OCI-LY3 (cell line): ENCODE measurements around the gene SCN1A.

ENCODE experiments used
- H2AFZ ChIP-seq: fragments of 200-600, 300-600 bp; shearing (Covaris generic); 2 replicates; pipeline ENCODE4 v1.6.0; 2014; ENCODE audit warnings: antibody characterized with exemption, low read depth, low read length
- H3K27ac ChIP-seq: fragments of 200-600, 300-600 bp; sonication (generic); 2 replicates; pipeline ENCODE4 v1.5.1; 2014; ENCODE audit warnings: mild to moderate bottlenecking, low read length, moderate library complexity, mixed read lengths
- H3K27me3 ChIP-seq: fragments of 200-600, 300-600 bp; sonication (generic); 2 replicates; pipeline ENCODE4 v1.6.1; 2014; ENCODE audit warnings: low read depth, low read length, mixed read lengths
- H3K36me3 ChIP-seq: fragments of 200-600, 300-600 bp; sonication (generic); replicated peaks from 2 replicates; pipeline ENCODE3; 2014; ENCODE audit warnings: low read depth, low read length, mixed read lengths
- H3K4me1 ChIP-seq: fragments of 300-600, 200-600 bp; sonication (generic); 2 replicates; pipeline ENCODE4 v1.6.1; 2014; ENCODE audit warnings: low read length, mixed read lengths
- H3K4me2 ChIP-seq: fragments of 200-600, 300-600 bp; sonication (generic); 2 replicates; pipeline ENCODE4 v1.6.1; 2014; ENCODE audit warnings: low read length, mixed read lengths
- H3K4me3 ChIP-seq: fragments of 300-600, 200-600 bp; sonication (generic); 2 replicates; pipeline ENCODE4 v1.5.1; 2014; ENCODE audit warnings: antibody characterized with exemption, mild to moderate bottlenecking, low read length, moderate library complexity
- H3K79me2 ChIP-seq: fragments of 300-600, 200-600 bp; shearing (Covaris generic); 2 replicates; pipeline ENCODE4 v1.6.1; 2014; ENCODE audit warnings: mild to moderate bottlenecking, low read length, mixed read lengths
- H3K9ac ChIP-seq: fragments of 300-600, 200-600 bp; shearing (Covaris generic); 2 replicates; pipeline ENCODE4 v1.6.0; 2014; ENCODE audit warnings: mild to moderate bottlenecking, low read length, moderate library complexity
- H3K9me3 ChIP-seq: fragments of 200-600, 300-600 bp; shearing (Covaris generic); 2 replicates; pipeline ENCODE4 v1.6.1; 2014; ENCODE audit warnings: low read length, mixed read lengths; ENCODE audit not compliant: insufficient read depth
- H4K20me1 ChIP-seq: fragments of 200-600, 300-600 bp; sonication (generic); 2 replicates; pipeline ENCODE4 v1.6.1; 2016; ENCODE audit warnings: low read length, mixed read lengths; ENCODE audit not compliant: insufficient read depth
- CTCF ChIP-seq: fragments of 200-600, 300-600 bp; sonication (generic); IDR thresholded peaks from 2 replicates; pipeline ENCODE4 v1.5.1; 2014; ENCODE audit warnings: antibody characterized with exemption, low read length, low read depth
- EZH2phosphoT487 ChIP-seq: fragments of 200-600 bp; shearing (Covaris generic); IDR thresholded peaks from 2 replicates; pipeline ENCODE4 v1.6.1; 2018; ENCODE audit warnings: antibody characterized with exemption, mixed run types, low read depth

The SCN1A gene

GRCh38 chr2:166044853-166045483 lies 82.9 kb downstream of the SCN1A start:
- Histone ChIP-seq H4K20me1 (no peaks in the 10 kb centered on the region), H3K36me3 (no peaks in the 10 kb centered on the region), H3K4me2 (no peak overlapping the region), H3K4me1 (no peaks in the 10 kb centered on the region), H3K27me3 (no peaks in the 10 kb centered on the region), H3K9me3 (no peaks in the 10 kb centered on the region), H2AFZ (no peak overlapping the region), H3K79me2 (no peaks in the 10 kb centered on the region), H3K27ac (no peak overlapping the region), H3K4me3 (no peak overlapping the region), H3K9ac (no peak overlapping the region)
- TF ChIP-seq EZH2phosphoT487 (no peak), CTCF (no peak)

GRCh38 chr2:166042768-166043390 lies 84.9 kb downstream of the SCN1A start:
- H4K20me1 ChIP-seq, result no peaks in the 10 kb centered on the region
- no peak overlapping the region for H3K4me2 ChIP-seq
- no peaks in the 10 kb centered on the region for H3K4me1 ChIP-seq
- no peaks in the 10 kb centered on the region for H3K27me3 ChIP-seq
- TF ChIP-seq CTCF (no peak), EZH2phosphoT487 (no peak)
- H2AFZ ChIP-seq, result no peak overlapping the region
- no peaks in the 10 kb centered on the region for H3K36me3 ChIP-seq
- no peaks in the 10 kb centered on the region for H3K9me3 ChIP-seq
- no peak overlapping the region for H3K4me3 ChIP-seq
- no peaks in the 10 kb centered on the region for H3K79me2 ChIP-seq
- no peak overlapping the region for H3K9ac ChIP-seq
- H3K27ac ChIP-seq, result no peak overlapping the region

- Histone ChIP-seq H3K4me3 (no peak overlapping the region), H3K27ac (no peak overlapping the region), H3K4me1 (no peaks in the 10 kb centered on the region), H3K4me2 (no peak overlapping the region), H4K20me1 (no peaks in the 10 kb centered on the region), H2AFZ (no peak overlapping the region), H3K79me2 (no peaks in the 10 kb centered on the region), H3K27me3 (no peaks in the 10 kb centered on the region), H3K36me3 (no peaks in the 10 kb centered on the region), H3K9me3 (no peaks in the 10 kb centered on the region), H3K9ac (no peak overlapping the region)
- TF ChIP-seq CTCF (no peak), EZH2phosphoT487 (no peak)
These were observed 85.5 kb downstream of the SCN1A start for GRCh38 chr2:166042356-166042755.

GRCh38 chr2:166041613-166042012 lies 86.2 kb downstream of the SCN1A start:
- Histone ChIP-seq H3K4me1 (no peaks in the 10 kb centered on the region), H3K36me3 (no peaks in the 10 kb centered on the region), H3K27ac (no peak overlapping the region), H4K20me1 (no peaks in the 10 kb centered on the region), H3K79me2 (no peaks in the 10 kb centered on the region), H3K27me3 (no peaks in the 10 kb centered on the region), H3K9ac (no peak overlapping the region), H2AFZ (no peak overlapping the region), H3K4me2 (no peak overlapping the region), H3K9me3 (no peaks in the 10 kb centered on the region), H3K4me3 (no peak overlapping the region)
- TF ChIP-seq CTCF (no peak), EZH2phosphoT487 (no peak)
